ENCODE measurements around the gene NCOA1. TPM values are rescaled to one million over a fixed set of nuclear protein-coding genes. Genes with fewer than 3 reads are reported as not detected.

NCOA1 gene
- total RNA-seq, 1 experiment from 2014 or later: 14.4 TPM

DNA sequence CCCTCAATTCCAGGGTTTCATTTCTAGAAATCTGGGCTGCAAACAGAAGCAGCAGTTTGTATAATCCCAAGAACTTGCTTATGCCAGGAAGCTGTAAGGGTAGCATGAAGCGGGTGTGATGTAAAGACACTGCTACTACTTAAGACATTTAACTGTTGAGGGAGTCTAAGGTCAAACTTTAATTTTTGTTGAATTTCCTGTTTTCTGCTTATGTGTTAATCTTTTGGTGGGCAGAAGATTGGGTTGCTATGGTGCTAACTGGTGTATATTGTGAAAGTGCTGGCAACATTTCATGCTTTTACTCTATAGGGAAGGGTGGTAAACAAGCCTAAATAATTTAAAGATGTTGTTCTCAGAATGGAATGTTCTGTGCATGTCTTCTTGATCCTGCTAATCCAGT, 2.7 kb downstream of the NCOA1 start:
- in situ Hi-C loops (cut with HindIII; ENCODE audit: low pct_unique_long_range_greater_than_20kb, low sequenced_read_pairs): no loop called here
- no peak for DNase-seq (ENCODE audit: low read depth, low spot score)

DNA sequence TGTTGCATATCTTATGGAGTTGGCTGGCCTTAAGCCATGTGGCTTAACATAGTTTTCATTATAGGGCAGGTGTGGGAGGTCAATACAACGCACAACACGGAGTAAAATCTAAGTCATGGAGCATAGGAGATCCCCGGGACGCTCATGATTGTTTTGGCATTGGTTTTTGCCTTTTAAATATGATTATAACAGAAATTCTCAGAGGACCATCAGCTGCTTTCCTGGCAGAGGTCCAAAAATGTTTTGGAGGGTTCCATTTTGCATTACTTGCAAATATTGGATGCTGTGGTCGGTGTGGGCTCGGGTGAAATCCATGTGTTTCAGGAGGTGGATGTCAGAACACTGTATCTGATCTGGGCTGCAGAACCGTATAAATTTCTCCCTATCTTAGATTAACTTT, 3.4 kb downstream of the NCOA1 start:
- DNase-seq (ENCODE audit: low read depth, low spot score): no peak
- in situ Hi-C loops (cut with HindIII; ENCODE audit: low pct_unique_long_range_greater_than_20kb, low sequenced_read_pairs): no loop called here

DNA sequence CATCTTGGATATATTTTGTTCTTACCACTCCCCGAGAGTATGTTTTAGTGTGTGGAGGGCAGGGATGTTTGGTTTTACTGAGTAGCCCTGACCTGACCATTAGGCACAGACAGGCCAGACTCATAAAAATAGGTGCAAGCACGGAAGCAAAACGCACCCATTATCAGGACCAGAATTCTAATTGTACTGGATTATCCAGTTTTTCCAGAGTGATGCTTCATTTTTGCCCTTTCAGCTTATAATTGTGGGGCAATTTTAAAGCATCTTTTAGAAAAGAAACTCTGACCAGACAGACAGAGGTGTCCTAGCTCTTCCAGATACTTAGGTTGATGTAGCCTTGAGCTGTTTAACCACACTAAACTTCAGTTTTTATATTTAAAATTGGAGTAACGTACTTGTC, 4.4 kb downstream of the NCOA1 start:
- DNase-seq (ENCODE audit: low read depth, low spot score): no peak
- in situ Hi-C loops (cut with HindIII; ENCODE audit: low pct_unique_long_range_greater_than_20kb, low sequenced_read_pairs): no loop called here

DNA sequence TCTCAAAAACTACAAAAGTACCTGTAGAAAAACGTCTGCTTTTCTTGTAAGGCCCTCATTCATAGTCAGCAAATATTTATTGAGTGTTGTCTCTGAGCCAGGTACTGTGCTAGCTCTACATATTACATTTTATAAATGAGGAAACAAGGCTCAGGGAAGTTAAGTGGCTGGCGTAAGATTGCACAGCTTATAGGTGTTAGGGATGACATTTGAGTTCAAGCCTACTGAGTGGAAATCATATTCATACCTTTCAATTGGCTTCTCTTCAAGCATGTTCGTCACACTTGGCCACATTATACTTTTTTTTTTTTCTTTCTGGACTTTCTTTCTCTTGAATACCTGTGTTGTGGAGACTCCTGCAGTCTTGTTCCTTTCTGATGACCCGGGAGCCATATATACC, 5.9 kb downstream of the NCOA1 start:
- DNase-seq (ENCODE audit: low read depth, low spot score): no peak
- in situ Hi-C loops (cut with HindIII; ENCODE audit: low pct_unique_long_range_greater_than_20kb, low sequenced_read_pairs): no loop called here

DNA sequence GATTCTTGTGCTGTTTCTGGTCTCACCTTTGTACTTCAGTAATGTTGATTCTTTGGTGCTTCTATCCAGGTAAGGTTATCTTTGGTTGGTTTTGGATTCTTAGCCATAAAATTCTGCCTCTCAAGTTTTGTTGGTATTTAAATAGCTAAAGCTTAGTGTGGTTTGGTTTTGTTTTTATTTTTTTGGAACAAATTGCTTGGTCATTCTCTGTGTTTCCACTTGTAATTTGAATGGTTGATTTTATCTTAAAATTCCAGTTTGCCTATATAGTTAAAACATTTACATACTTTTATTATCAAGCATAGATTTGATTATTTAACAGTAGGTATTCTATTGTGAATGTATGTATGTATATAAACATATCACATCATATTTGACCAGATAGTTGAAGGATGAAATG, 6.6 kb downstream of the NCOA1 start:
- DNase-seq (ENCODE audit: low read depth, low spot score): no peak
- in situ Hi-C loops (cut with HindIII; ENCODE audit: low pct_unique_long_range_greater_than_20kb, low sequenced_read_pairs): no loop called here

DNA sequence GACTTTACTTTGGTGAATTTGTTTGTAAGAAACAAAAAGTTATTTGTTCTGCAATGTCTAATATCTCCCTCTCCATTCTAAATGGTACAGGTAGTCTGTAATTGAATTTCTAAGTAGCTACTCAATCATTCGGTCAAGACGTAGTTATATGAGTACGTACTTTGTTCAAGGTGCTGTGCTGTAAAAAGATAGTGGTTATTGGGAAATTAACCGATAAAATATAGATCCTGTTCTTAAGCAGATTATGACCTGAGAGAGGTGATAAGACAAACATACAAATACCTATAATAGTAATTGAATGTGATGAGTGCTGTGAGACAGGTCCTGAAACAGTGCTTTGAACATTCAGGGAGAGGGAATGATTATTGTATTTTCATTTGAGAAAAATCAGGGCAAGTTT, 7.1 kb downstream of the NCOA1 start:
- in situ Hi-C loops (cut with HindIII; ENCODE audit: low pct_unique_long_range_greater_than_20kb, low sequenced_read_pairs): no loop called here

DNA sequence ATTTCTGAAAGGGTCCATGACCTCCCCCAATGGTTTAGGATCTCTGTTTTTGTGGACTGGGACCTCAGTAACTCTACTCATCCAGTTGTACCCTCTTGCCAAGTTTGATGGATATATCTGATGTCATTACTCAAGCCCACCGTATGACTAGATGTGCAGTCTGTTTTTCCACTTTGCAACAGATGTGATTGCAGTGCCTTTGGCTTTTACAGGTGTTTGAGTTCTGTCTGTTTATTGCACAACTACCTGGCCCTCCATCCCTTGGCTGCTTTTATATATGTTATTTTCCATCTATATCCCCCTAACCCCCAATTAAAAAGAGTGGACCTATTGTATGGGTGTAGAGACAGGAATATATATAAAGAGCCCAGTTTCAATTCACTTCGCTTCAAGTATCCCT, 10.8 kb downstream of the NCOA1 start:
- no peak for DNase-seq (ENCODE audit: low read depth, low spot score)
- in situ Hi-C loops (cut with HindIII; ENCODE audit: low pct_unique_long_range_greater_than_20kb, low sequenced_read_pairs): no loop called here

More for the DNA sequence above, 7.1 kb downstream of the NCOA1 start:
- no peak for DNase-seq (ENCODE audit: low read depth, low spot score)

DNA sequence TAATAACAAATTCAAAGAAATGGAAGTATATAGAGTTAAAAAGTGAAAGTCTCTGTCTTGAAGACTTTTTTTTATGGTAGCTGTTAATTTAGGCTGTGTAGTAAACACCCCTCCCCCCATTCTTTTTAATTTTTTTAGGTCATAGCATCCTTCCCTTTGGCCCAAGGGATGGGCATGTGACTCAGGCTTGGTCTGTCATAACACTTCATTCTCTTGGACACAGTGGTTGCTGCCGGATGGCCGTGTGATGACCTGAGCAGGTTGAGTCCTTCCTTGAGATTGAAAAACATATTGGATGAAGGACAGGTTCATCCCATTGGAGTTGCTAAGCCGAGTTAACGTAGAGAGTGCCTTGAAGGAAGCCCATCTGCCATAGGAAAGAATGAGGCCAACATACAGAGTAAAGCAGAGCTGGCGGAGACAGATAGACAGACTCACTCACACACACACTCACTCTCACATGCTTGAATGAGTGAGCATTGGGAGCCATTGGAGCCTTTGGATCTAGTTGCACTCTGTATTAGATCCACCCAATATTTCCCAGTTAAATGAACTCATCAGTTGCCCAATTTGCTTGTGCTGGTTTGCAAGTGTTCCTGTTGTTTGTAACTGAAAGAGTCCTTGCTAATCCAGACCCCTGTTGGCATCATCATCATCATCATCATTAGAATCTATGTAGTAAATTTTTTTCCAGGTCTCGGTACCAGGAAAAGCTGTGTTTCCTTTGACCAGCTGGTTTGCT, 14.7 kb downstream of the NCOA1 start:
- in situ Hi-C loops (cut with HindIII; ENCODE audit: low pct_unique_long_range_greater_than_20kb, low sequenced_read_pairs): no loop called here
- DNase-seq (ENCODE audit: low read depth, low spot score): no peak

DNA sequence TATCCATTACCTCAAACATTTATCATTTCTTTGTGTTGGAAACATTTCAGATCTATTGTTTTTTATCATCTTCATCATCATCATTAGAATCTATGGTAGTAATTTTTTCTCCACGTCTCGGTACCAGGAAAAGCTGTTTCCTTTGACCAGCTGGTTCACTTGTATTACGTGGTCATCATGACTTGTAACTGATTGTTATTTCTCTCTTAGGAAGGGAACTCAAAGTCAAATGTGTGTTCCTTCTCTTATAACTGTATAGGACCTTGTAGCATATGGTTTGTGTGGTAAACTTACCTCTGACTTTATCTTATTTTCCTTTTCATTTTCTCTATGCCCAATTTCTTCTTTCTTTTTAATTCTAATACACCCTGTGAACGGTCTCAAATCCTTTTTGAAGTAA, 16.5 kb downstream of the NCOA1 start:
- DNase-seq (ENCODE audit: low read depth, low spot score): no peak
- in situ Hi-C loops (cut with HindIII; ENCODE audit: low pct_unique_long_range_greater_than_20kb, low sequenced_read_pairs): no loop called here

DNA sequence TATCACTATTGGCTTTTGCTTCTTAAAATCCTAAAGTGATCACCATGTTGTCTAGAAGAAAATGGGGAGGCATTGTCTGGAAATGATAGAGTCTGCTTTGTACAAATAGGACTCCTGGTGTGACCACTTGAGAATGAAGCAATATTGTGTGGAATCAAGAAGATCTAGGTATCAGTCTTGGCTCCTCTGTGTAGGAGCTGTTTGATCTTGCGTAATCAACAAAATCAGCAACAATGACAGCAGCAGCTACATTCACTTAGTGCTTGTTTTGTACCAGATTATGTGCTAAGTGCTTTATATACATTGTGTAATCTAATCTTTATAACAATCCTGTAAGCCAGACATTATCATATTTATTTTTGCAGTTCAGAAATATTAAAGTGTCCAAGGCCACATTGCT, 17.8 kb downstream of the NCOA1 start:
- no peak for DNase-seq (ENCODE audit: low read depth, low spot score)
- in situ Hi-C loops (cut with HindIII; ENCODE audit: low pct_unique_long_range_greater_than_20kb, low sequenced_read_pairs): no loop called here

DNA sequence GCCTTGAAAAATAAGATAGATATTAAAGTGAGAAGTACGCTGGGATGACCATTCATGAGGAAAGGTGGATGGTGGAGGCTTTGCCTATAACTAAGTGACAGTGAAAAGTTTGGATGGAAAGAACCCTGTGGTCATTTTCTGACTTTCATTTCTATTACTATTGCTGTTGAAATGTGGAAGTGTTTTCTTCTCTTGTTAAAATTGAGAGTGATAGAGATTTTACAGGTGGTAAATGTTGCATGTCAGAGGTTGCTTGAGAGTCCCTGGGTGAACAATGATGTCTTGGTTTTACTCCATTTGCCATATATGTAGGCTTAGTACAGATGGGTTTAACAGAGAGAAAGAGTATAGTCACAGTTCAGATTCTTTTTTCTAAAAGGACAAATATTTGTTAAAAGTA, 18.4 kb downstream of the NCOA1 start:
- in situ Hi-C loops (cut with HindIII; ENCODE audit: low pct_unique_long_range_greater_than_20kb, low sequenced_read_pairs): no loop called here
- DNase-seq (ENCODE audit: low read depth, low spot score): no peak

DNA sequence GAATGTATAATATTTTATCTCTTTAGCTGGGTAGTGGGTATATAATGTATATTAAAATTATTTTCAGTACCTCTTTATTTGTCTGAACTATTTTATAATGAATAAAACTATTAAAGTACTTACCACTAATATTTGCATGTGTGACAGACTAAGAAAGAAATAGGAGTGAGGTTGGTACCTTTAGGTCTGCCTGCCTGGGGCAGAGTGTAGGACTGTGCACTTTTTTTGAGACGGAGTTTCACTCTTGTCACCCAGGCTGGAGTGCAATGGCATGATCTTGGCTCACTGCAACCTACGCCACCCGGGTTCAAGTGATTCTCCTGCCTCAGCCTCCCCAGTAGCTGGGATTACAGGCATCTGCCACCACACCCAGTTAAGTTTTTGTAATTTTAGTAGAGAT, 18.8 kb downstream of the NCOA1 start:
- no peak for DNase-seq (ENCODE audit: low read depth, low spot score)
- in situ Hi-C loops (cut with HindIII; ENCODE audit: low pct_unique_long_range_greater_than_20kb, low sequenced_read_pairs): no loop called here

DNA sequence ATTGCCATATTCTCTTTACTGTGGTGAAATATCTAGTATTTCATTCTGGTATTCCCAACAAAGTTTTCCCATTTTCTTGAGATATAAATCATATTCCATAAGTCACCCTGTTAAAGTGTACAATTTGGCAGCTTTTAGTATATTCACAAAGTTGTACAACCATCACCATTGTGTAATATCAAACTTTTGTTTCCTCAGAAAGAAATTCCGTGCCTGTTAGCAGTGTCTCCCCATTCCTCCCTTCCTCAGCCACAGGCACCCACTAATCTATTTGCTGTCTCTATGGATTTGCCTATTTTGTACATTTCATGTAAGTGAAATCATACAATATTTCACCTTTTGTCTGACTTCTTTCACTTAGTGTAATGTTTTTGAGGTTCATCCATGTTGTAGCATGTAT, 19.7 kb downstream of the NCOA1 start:
- in situ Hi-C loops (cut with HindIII; ENCODE audit: low pct_unique_long_range_greater_than_20kb, low sequenced_read_pairs): no loop called here

DNA sequence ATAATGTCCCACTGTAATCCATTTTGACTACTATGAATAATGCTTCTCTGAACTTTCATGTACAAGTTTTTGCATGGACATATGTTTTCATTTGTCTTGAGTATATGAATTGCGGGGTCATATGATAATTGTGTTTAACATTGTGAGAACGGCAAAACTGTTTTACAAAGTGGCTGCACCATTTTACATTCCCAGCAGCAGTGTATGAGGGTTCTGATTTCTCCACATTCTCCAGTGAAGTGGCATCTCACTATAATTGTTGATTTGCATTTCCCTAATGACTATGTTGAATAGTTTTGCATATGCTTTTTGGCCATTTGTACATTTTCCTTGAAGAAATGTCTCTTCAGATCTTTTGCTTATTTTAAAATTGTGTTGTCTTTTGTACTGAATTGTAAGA, 20.1 kb downstream of the NCOA1 start:
- in situ Hi-C loops (cut with HindIII; ENCODE audit: low pct_unique_long_range_greater_than_20kb, low sequenced_read_pairs): no loop called here
- DNase-seq (ENCODE audit: low read depth, low spot score): no peak

More for the DNA sequence above, 19.7 kb downstream of the NCOA1 start:
- DNase-seq (ENCODE audit: low read depth, low spot score): no peak

DNA sequence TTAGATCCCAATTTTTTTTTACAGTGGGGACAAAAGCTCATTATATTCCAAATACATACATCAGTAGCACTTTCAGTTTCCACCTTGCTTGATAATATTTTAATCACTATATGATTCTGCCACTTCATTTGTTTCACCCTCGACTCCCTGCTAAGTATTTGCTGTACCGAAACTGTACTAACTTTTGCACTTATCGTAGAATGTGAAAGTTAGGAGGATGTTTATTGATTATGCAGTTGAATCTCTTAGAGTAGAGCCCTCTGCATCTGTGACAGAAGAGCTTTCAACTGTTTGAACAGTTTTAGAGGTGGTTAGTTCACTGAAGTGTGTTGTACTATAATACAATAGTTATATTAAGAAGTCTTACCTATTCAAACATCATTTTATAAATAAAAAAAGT, 20.8 kb downstream of the NCOA1 start:
- in situ Hi-C loops (cut with HindIII; ENCODE audit: low pct_unique_long_range_greater_than_20kb, low sequenced_read_pairs): no loop called here
- no peak for DNase-seq (ENCODE audit: low read depth, low spot score)

DNA sequence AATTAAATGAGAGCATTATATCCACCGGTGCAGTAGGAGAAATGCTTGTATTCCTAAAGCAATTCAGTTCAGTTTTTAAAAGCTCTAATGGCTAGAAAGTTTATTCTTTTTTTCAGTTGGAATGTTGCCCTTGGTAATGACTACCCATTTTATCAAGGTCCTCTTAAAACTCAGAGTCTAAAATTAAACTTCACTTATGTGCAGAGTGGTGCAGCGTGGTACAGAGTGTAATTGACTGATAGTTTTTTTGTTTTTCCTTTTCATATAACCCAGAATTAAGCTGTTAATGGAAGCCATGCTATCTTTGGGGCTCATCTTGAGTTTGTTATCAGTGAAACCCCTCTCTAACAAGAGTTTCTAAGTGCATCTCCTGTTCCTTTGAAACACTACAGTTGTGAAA, 21.4 kb downstream of the NCOA1 start:
- in situ Hi-C loops (cut with HindIII; ENCODE audit: low pct_unique_long_range_greater_than_20kb, low sequenced_read_pairs): no loop called here

DNA sequence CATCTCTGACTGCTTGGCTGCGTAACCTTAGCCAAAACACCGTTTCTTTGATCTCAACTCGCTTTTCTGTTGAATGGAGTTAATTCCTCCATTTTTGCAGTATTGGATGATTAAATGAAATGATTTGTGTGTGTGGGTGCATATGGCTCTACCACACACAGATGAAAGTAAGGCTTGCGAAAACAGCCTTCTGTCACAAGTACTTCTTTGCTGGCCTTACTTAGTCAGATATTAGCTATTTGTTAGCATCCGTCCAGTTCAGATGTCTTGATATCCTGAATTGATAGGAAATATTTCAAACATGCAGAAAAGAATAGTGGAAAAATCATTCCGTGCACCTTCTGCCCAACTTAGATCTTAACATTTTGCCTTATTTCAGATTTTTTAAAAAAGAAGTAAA, 21.8 kb downstream of the NCOA1 start:
- in situ Hi-C loops (cut with HindIII; ENCODE audit: low pct_unique_long_range_greater_than_20kb, low sequenced_read_pairs): no loop called here
- no peak for DNase-seq (ENCODE audit: low read depth, low spot score)

More for the DNA sequence above, 21.4 kb downstream of the NCOA1 start:
- no peak for DNase-seq (ENCODE audit: low read depth, low spot score)

DNA sequence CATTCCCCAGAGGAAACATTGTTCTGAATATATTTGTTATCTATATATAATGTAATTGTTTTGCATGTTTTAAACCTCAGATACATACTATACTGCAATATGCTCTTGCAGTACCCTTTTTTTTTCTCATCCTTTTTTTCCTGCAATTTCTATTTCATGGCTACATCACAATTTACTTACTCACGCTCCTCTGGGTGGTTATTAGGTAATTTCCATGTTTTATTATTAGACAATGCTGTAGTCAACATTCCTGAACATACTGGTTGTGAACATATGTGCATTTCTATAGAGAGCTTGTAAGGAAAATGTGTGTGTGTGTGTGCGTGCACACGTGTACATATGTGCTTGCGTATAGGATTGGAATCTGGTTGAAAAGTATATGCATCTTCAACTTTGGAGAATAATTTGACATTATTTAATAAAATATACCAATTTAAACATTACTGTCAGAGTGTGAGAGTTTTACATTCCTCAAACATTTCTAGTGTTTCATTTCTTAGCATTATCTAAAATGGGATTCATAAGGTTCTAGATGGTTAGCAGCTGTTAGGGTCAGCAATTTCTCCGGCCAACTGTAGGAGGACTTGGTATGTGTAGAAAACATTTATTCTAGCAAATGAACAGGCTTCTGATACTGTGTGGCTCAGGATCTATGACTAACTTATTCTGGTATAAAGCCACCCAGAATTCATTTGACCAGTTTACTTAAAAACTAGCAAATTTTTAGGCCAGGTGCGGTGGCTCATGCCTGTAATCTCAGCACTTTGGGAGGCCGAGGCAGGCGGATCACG, 22.4 kb downstream of the NCOA1 start:
- in situ Hi-C loops (cut with HindIII; ENCODE audit: low pct_unique_long_range_greater_than_20kb, low sequenced_read_pairs): no loop called here

DNA sequence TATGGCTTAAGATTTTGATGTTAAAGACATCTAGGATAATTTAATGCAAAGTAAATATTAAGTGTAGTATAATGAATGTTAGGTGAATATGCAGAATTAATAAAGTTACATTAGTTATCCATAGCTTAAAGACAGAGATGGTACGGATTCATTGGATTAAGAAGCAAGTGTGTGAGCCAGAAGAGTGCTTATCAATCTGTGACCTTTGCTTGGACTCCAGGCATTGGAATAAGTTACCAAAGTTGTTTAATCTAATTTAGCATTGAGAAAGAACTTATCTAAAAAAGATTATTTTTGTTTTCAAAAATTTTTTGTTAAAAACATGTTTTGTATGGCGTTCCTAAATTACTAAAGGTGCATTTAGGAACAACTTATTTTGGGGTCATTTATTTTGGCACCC, 23.8 kb downstream of the NCOA1 start:
- in situ Hi-C loops (cut with HindIII; ENCODE audit: low pct_unique_long_range_greater_than_20kb, low sequenced_read_pairs): no loop called here
- DNase-seq (ENCODE audit: low read depth, low spot score): no peak

More for the DNA sequence above, 22.4 kb downstream of the NCOA1 start:
- no peak for DNase-seq (ENCODE audit: low read depth, low spot score)

Measured in SK-MEL-5 (cell line).